ENCODE data around the gene DENND6B. TPM values are rescaled to one million over a fixed set of nuclear protein-coding genes. Genes with fewer than 3 reads are reported as not detected.

DENND6B gene
- total and polyA plus RNA-seq, 2 experiments from 2014 or later = 0.71 to 1.3 TPM

GRCh38 chr22:50315289-50316113 lies 11.3 kb downstream of the DENND6B start:
- H2AFZ ChIP-seq = no peak overlapping the region
- H3K36me3 Mint-ChIP-seq (ENCODE audit: low read depth) = no peaks in the 10 kb centered on the region; the same call in 2 of the 3 replicates
- H3K79me2 ChIP-seq (replicated peaks; ENCODE audit: insufficient read depth) = no peaks in the 10 kb centered on the region
- H3K4me1 Mint-ChIP-seq = peaks cover 6% of the 10 kb centered on the region
- no peak overlapping the region for H3K4me3 Mint-ChIP-seq
- H3F3A ChIP-seq (replicated peaks; ENCODE audit: low read depth) = no peaks in the 10 kb centered on the region
- no peak for DNase-seq (ENCODE audit: low spot score)
- H3K27ac ChIP-seq (ENCODE audit: low read depth) = no peak overlapping the region
- no peak overlapping the region for H3K4me2 ChIP-seq
- no peaks in the 10 kb centered on the region for H3K27me3 ChIP-seq (ENCODE audit: insufficient read depth)
- no peaks in the 10 kb centered on the region for H3K36me3 ChIP-seq (ENCODE audit: insufficient read depth)
- H3K4me1 ChIP-seq (ENCODE audit: insufficient read depth) = no peaks in the 10 kb centered on the region
- TF ChIP-seq NANOG (IDR thresholded peaks at IDR 0.05; ENCODE audit: borderline replicate concordance) = no peak
- no peak for TF ChIP-seq CREB1 (CRISPR knock-in tag; IDR thresholded peaks at IDR 0.05; ENCODE audit: low read depth)
- TF ChIP-seq ZNF114 (CRISPR knock-in tag; IDR thresholded peaks at IDR 0.05) = no peak
- no peak for TF ChIP-seq STAT1 (IDR thresholded peaks at IDR 0.05; ENCODE audit: unreplicated experiment)
- no peak for TF ChIP-seq EZH2phosphoT487 (IDR thresholded peaks at IDR 0.05; ENCODE audit: unreplicated experiment)
- TF ChIP-seq ZNF331 (CRISPR knock-in tag; IDR thresholded peaks at IDR 0.05; ENCODE audit: low read depth) = no peak
- no peak for TF ChIP-seq REST (IDR thresholded peaks at IDR 0.05; ENCODE audit: unreplicated experiment)
- no peak for TF ChIP-seq ZNF462 (CRISPR knock-in tag; IDR thresholded peaks at IDR 0.05)
- TF ChIP-seq JUNB (IDR thresholded peaks at IDR 0.05; ENCODE audit: unreplicated experiment) = no peak
- H4K20me1 ChIP-seq (replicated peaks; ENCODE audit: insufficient read depth) = no peaks in the 10 kb centered on the region
- H3K27me3 Mint-ChIP-seq (ENCODE audit: insufficient read depth, low read depth, poor library complexity) = peaks cover 11% of the 10 kb centered on the region
- H3K9me2 ChIP-seq (ENCODE audit: insufficient read depth) = no peaks in the 10 kb centered on the region
- H3K27ac Mint-ChIP-seq = no peak overlapping the region
- H3K9me3 Mint-ChIP-seq = no peaks in the 10 kb centered on the region
- H3K4me3 ChIP-seq = no peak overlapping the region
- ATAC-seq = no peak

Measured in GM23338 (cell line).